H9 (cell line): ENCODE measurements around the gene B3GNT4. TPM values are rescaled to one million over a fixed set of nuclear protein-coding genes. Genes with fewer than 3 reads are reported as not detected.

ENCODE experiments used
- DNase-seq: peaks from one replicate; pipeline ENCODE4 v3.0.0-alpha.2; 2017
- H2AFZ ChIP-seq: one replicate; pipeline ENCODE4 v1.6.1; 2013; ENCODE audit warnings: mild to moderate bottlenecking, low read length, control low read depth, moderate library complexity
- H2AK5ac ChIP-seq: 2 replicates; pipeline ENCODE4 v1.6.1; 2013; ENCODE audit warnings: low read length, control low read depth, mixed read lengths; ENCODE audit not compliant: insufficient read length
- H2BK120ac ChIP-seq: one replicate; pipeline ENCODE4 v1.6.1; 2013; ENCODE audit warnings: low read depth, mild to moderate bottlenecking, low read length, control low read depth, inconsistent platforms; ENCODE audit not compliant: poor library complexity, severe bottlenecking
- H2BK12ac ChIP-seq: 2 replicates; pipeline ENCODE4 v1.6.1; 2013; ENCODE audit warnings: low read length, control low read depth, mixed read lengths, low read depth; ENCODE audit not compliant: insufficient read length
- H2BK15ac ChIP-seq: 2 replicates; pipeline ENCODE4 v1.6.1; 2013; ENCODE audit warnings: low read depth, low read length, control low read depth
- H2BK20ac ChIP-seq: one replicate; pipeline ENCODE4 v1.6.1; 2013; ENCODE audit warnings: low read depth, mild to moderate bottlenecking, low read length, control low read depth, inconsistent platforms; ENCODE audit not compliant: poor library complexity, severe bottlenecking
- H2BK5ac ChIP-seq: 2 replicates; pipeline ENCODE4 v1.6.1; 2013; ENCODE audit warnings: low read length, control low read depth, mixed read lengths; ENCODE audit not compliant: insufficient read length
- H3K14ac ChIP-seq: 2 replicates; pipeline ENCODE4 v1.6.1; 2013; ENCODE audit warnings: low read length, control low read depth; ENCODE audit not compliant: insufficient read depth
- H3K18ac ChIP-seq: 2 replicates; pipeline ENCODE4 v1.6.1; 2013; ENCODE audit warnings: low read depth, mild to moderate bottlenecking, mixed read lengths, low read length, control low read depth; ENCODE audit not compliant: insufficient read length
- H3K23ac ChIP-seq: 2 replicates; pipeline ENCODE4 v1.6.1; 2013; ENCODE audit warnings: low read length, control low read depth, mixed read lengths, low read depth; ENCODE audit not compliant: insufficient read length
- H3K23me2 ChIP-seq: 2 replicates; pipeline ENCODE4 v1.6.1; 2013; ENCODE audit warnings: low read depth, mild to moderate bottlenecking, mixed read lengths, low read length, control low read depth; ENCODE audit not compliant: insufficient read length, poor library complexity, severe bottlenecking
- H3K27ac ChIP-seq: 2 replicates; pipeline ENCODE4 v1.5.1; 2013; ENCODE audit warnings: low read length, control low read depth, mixed read lengths, low read depth; ENCODE audit not compliant: insufficient read length
- H3K27me3 ChIP-seq: 2 replicates; pipeline ENCODE4 v1.6.1; 2013; ENCODE audit warnings: low read length, control low read depth, inconsistent platforms; ENCODE audit not compliant: insufficient read depth
- H3K4ac ChIP-seq: 2 replicates; pipeline ENCODE4 v1.6.1; 2013; ENCODE audit warnings: low read depth, mild to moderate bottlenecking, control low read depth, inconsistent platforms, low read length, moderate library complexity
- H3K4me1 ChIP-seq: 2 replicates; pipeline ENCODE4 v1.6.1; 2013; ENCODE audit warnings: low read length, control low read depth, inconsistent platforms; ENCODE audit not compliant: insufficient read depth
- H3K4me2 ChIP-seq: 2 replicates; pipeline ENCODE4 v1.6.1; 2013; ENCODE audit warnings: low read length, control low read depth, mixed read lengths; ENCODE audit not compliant: insufficient read length, insufficient read depth
- H3K56ac ChIP-seq: 2 replicates; pipeline ENCODE4 v1.6.1; 2013; ENCODE audit warnings: low read depth, mild to moderate bottlenecking, mixed read lengths, low read length, control low read depth; ENCODE audit not compliant: insufficient read length
- H3K79me1 ChIP-seq: 2 replicates; pipeline ENCODE4 v1.6.1; 2013; ENCODE audit warnings: low read depth, mild to moderate bottlenecking, moderate library complexity, low read length, control low read depth, inconsistent platforms; ENCODE audit not compliant: insufficient read depth, poor library complexity, severe bottlenecking
- H3K79me2 ChIP-seq: 2 replicates; pipeline ENCODE4 v1.6.1; 2013; ENCODE audit warnings: low read length, control low read depth, inconsistent platforms; ENCODE audit not compliant: insufficient read depth
- H3K9ac ChIP-seq: 2 replicates; pipeline ENCODE4 v1.6.1; 2013; ENCODE audit warnings: low read length, control low read depth, mixed read lengths; ENCODE audit not compliant: insufficient read length; ENCODE audit errors: extremely low read depth
- H3K9me3 ChIP-seq: one replicate; pipeline ENCODE4 v1.6.1; 2013; ENCODE audit warnings: low read depth, low read length, inconsistent platforms; ENCODE audit not compliant: control insufficient read depth
- H3T11ph ChIP-seq: one replicate; pipeline ENCODE4 v1.6.1; 2013; ENCODE audit warnings: mild to moderate bottlenecking, low read length, control low read depth, inconsistent platforms
- H4K20me1 ChIP-seq: one replicate; pipeline ENCODE4 v1.6.1; 2013; ENCODE audit not compliant: control insufficient read depth, insufficient read length, insufficient read depth
- H4K5ac ChIP-seq: 2 replicates; pipeline ENCODE4 v1.6.1; 2013; ENCODE audit warnings: low read depth, mild to moderate bottlenecking, mixed read lengths, low read length, control low read depth; ENCODE audit not compliant: insufficient read length
- H4K8ac ChIP-seq: replicated peaks from 2 replicates; pipeline ENCODE4 v1.6.1; 2013; ENCODE audit warnings: low read length, control low read depth, mixed read lengths, low read depth; ENCODE audit not compliant: insufficient read length
- H4K91ac ChIP-seq: 2 replicates; pipeline ENCODE4 v1.6.1; 2013; ENCODE audit warnings: low read depth, mild to moderate bottlenecking, moderate library complexity, mixed read lengths, low read length, control low read depth; ENCODE audit not compliant: insufficient read length
- H3K27ac Mint-ChIP-seq, 3 experiments: 2 replicates in 2 of 3; 3 replicates in 1 of 3; pipeline ENCODE4 v1.8.0; 2020 to 2021; ENCODE audit warnings: mixed read lengths in 3 of 3, mild to moderate bottlenecking in 1 of 3, moderate library complexity in 1 of 3
- H3K27me3 Mint-ChIP-seq: 2 replicates; pipeline ENCODE4 v1.8.0; 2021; ENCODE audit warnings: low read depth, mild to moderate bottlenecking, moderate library complexity, mixed read lengths
- H3K36me3 Mint-ChIP-seq, 3 experiments: 2 replicates in 2 of 3; 3 replicates in 1 of 3; pipeline ENCODE4 v1.8.0; 2020 to 2021; ENCODE audit warnings: low read depth in 3 of 3, mixed read lengths in 3 of 3; ENCODE audit not compliant: insufficient read depth in 1 of 3
- H3K4me1 Mint-ChIP-seq, 2 experiments: 2 replicates each; pipeline ENCODE4 v1.8.0; 2020; ENCODE audit warnings: mixed read lengths in 2 of 2
- H3K4me3 Mint-ChIP-seq, 2 experiments: 2 replicates in 1 of 2; 3 replicates in 1 of 2; pipeline ENCODE4 v1.8.0; 2020 to 2021; ENCODE audit warnings: mild to moderate bottlenecking in 2 of 2, mixed read lengths in 2 of 2, moderate library complexity in 1 of 2
- H3K9me3 Mint-ChIP-seq, 2 experiments: 2 replicates in 1 of 2; 3 replicates in 1 of 2; pipeline ENCODE4 v1.8.0; 2020; ENCODE audit warnings: mild to moderate bottlenecking in 2 of 2, mixed read lengths in 2 of 2, moderate library complexity in 1 of 2
- CTCF ChIP-seq: fragments of 200-600 bp; sonication (generic); conservative IDR thresholded peaks from 3 replicates; pipeline ENCODE4 v1.8.0; 2021; ENCODE audit warnings: antibody characterized with exemption, mild to moderate bottlenecking
- WGBS: extraction: QIAGEN DNeasy Blood & Tissue Kit; methylation state at CpG from one replicate; pipeline ENCODE4 v1.1.7; 2013; ENCODE audit warnings: missing lambda C conversion rate, low lambda C conversion rate, mixed read lengths; ENCODE audit not compliant: insufficient read length; ENCODE audit errors: extremely low coverage; 5-methylcytosine and 5-hydroxymethylcytosine counted together
- total RNA-seq: library from RNA; stranded (reverse); gene quantifications from 2 replicates; pipeline ENCODE4 v1.2.1, GENCODE V29; 2021

The B3GNT4 gene
- total RNA-seq, 1 experiment from 2014 or later = 1.0 TPM

DNA sequence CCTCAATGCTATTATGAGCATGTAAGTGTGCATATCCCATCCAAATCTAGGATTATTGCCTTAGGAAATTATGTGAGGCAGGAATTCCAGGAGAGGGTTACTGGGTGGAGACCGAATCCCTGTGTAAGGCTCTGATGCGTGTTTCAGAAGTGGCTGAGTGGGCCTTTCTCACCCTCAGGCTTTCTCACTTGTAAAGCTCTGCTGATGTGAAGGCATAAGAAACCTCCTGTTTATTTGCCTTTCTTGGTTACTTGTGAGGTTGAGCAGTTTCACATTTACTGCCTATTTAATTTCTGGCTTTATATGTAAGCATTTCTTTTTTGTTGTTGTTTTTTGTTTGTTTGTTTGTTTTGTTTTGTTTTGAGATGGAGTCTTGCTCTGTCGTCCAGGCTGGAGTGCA, 40.5 kb upstream of the B3GNT4 start:
- Histone ChIP-seq H3K79me1 (no peaks in the 10 kb centered on the region), H3K4me1 (no peaks in the 10 kb centered on the region), H2BK5ac (no peak overlapping the region), H2AFZ (no peak overlapping the region), H3K79me2 (no peaks in the 10 kb centered on the region), H3K4ac (no peak overlapping the region), H2BK12ac (no peak overlapping the region), H3T11ph (no peak overlapping the region), H4K20me1 (no peaks in the 10 kb centered on the region), H2BK20ac (no peak overlapping the region), H3K27me3 (no peaks in the 10 kb centered on the region), H3K23me2 (no peaks in the 10 kb centered on the region), H3K27ac (no peak overlapping the region), H4K5ac (no peak overlapping the region), H3K14ac (no peak overlapping the region), H3K9me3 (no peaks in the 10 kb centered on the region), H3K4me2 (no peak overlapping the region), H4K8ac (no peak overlapping the region), H3K56ac (no peak overlapping the region), H2AK5ac (no peak overlapping the region), H3K9ac (no peak overlapping the region), H3K23ac (no peak overlapping the region), H2BK120ac (no peak overlapping the region), H2BK15ac (no peak overlapping the region), H3K18ac (no peak overlapping the region), H4K91ac (no peak overlapping the region)
- H3K4me3 Mint-ChIP-seq = no peak overlapping the region
- H3K36me3 Mint-ChIP-seq = no peaks in the 10 kb centered on the region
- peaks cover 5 to 6% of the 10 kb centered on the region in 2 experiments; a peak in 2 of 4 replicates for H3K4me1 Mint-ChIP-seq
- no peak for DNase-seq
- H3K27me3 Mint-ChIP-seq = peaks cover 3% of the 10 kb centered on the region
- TF ChIP-seq CTCF = no peak
- 0 out of 7 replicates have a peak overlapping the region, but pooled peaks of 1 of the 3 experiments have one; percentile 55 for H3K27ac Mint-ChIP-seq
- WGBS = no CpG with 5 or more reads among the region's 3 CpGs
- H3K9me3 Mint-ChIP-seq = no peaks in the 10 kb centered on the region
